Left cardiac atrium (tissue), 4 donors: ENCODE results near the gene ELF3. TPM values are rescaled to one million over a fixed set of nuclear protein-coding genes. Genes with fewer than 3 reads are reported as not detected.
"Not testable (repeated sequence)": the region's sequence is repeated elsewhere in the genome, so short reads cannot be mapped to it uniquely, and the experiment has no call there.

Source experiments
- ATAC-seq, 2 donors: fragments of 200-7000 bp; cut with Tn5 transposase; one replicate each; pipeline ENCODE4 v1.9.1; 2020; ENCODE audit warnings: mild to moderate bottlenecking in 2 of 2, moderate library complexity in 2 of 2
- DNase-seq: peaks from one replicate; pipeline ENCODE4 v3.0.0-alpha.2; 2020
- intact Hi-C, 2 donors: fragments of 100-400 bp; cut with DNase I; formaldehyde crosslinking; loops; one replicate each; pipeline versions ENCODE4 v1.14.1 to v1.15.1; 2022 to 2023
- microRNA-seq, 2 donors: library from miRNA; unstranded; fragments of <30 nt; microRNA quantifications; one replicate each; pipeline ENCODE4 v1.2.0, GENCODE V29; 2020
- total RNA-seq, 2 donors: library from RNA; stranded (reverse); fragmentation: NEBNext Ultra II Directional; extraction: Animal tissue kit (Norgen Biotek cat#: 25700); gene quantifications; one replicate each; pipeline ENCODE4 v1.2.1, GENCODE V29; 2021
- donor health status: DM: no; HTN: yes; CAD: no.
- donor health status: DM: no; HTN: yes; CAD: no; lungs with severe emphysema.
- donor health status: DM: yes; HTN: yes; CAD: no.
- donor health status: Dilated cardiomyopathy.

Gene ELF3
- total RNA-seq, 2 donors from 2014 or later = 0.59 to 8.5 TPM

DNA sequence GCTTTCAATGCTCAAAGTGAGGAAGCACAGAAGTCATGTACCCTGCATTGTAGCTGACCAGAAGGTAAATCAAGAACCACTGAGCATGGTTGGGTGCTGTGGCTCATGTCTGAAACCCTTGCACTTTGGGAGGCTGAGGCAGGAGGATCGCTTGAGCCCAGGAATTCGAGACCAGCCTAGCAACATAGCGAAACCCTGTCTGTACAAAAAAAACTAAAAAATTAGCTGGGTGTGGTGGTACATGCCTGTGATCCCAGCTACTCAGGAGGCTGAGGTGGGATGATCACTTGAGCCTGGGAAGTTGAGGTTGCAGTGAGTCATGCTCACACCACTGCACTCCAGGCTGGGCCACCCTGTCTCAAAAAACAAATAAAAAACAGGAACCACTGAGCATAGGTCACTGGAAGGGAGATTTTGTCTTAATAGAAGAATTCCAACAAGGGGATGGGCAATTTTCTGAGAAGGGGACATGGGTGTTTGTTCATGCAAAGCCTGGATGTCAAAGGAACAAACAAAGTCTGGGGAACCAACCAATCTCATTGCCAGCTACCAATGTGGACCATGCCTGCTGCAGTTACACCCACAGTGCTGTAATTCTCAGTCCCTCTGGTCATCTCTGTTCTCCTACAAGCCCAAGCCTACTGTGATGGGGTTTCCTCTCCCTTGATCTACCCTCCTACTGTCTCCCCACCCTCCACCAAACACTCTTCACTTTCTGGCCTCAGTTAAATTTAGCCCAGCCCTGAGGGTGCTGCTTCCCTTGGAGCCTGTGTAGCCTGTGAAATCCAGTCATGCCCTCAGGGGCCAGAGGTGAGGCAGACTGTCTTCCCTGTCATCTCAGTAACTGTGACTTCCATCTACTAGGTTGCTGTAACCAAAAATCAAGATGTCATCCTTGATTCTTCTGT, 47.9 kb downstream of the ELF3 start:
- intact Hi-C loops = no loop called here
- DNase-seq (no peak), ATAC-seq (no peak)

DNA sequence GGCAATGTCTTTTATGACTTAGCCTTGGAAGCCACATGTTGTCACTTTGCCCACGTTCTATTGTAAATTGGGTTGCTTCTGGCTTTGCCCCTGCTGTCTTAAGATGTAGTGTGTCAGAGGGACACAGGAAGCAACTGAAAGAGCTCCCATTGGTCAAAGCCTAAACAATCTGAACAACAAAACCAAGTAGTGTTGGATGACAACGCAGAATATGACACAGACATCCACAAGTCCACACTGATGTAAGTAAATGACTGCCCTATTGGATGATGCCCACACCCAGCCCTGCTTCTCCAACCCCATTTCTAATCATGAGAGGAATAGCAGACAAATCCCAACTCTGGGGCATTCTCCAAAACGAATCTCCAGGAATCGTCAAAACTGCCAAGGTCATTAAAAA, 50.7 kb downstream of the ELF3 start:
- DNase-seq (no peak), ATAC-seq (no peak)
- intact Hi-C loops = no loop called here

DNA sequence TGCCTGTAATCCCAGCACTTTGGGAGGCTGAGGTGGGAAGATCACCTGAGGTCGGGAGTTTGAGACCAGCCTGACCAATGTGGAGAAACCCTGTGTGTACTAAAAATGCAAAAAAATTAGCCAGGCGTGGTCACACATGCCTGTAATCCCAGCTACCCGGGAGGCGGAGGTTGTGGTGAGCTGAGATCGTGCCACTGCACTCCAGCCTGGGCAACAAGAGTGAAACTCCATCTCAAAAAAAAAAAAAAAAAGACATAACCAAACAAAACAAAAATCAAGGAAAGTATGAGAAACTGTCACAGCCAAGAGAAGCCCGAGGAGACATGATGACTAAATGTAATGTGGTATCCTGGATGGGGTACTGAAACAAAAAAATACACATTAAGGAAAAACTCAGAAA, 51.4 kb downstream of the ELF3 start:
- ATAC-seq, DNase-seq, intact Hi-C loops: not testable (repeated sequence)

DNA sequence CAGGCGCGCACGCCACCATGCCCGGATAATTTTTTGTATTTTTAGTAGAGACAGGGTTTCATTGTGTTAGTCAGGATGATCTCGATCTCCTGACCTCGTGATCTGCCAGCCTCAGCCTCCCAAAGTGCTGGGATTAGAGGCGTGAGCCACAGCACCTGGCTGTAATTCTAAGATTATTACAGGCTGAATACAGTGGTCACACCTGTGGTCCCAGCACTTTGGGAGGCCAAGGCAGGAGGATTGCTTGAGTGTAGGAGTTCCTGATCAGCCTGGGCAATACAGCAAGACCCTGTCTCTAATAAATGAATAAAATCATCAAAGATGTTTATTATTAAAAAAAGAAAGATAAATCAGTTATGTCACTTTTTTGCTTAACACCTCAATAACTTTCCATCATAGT, 52.2 kb downstream of the ELF3 start:
- ATAC-seq, DNase-seq, intact Hi-C loops: not testable (repeated sequence)

DNA sequence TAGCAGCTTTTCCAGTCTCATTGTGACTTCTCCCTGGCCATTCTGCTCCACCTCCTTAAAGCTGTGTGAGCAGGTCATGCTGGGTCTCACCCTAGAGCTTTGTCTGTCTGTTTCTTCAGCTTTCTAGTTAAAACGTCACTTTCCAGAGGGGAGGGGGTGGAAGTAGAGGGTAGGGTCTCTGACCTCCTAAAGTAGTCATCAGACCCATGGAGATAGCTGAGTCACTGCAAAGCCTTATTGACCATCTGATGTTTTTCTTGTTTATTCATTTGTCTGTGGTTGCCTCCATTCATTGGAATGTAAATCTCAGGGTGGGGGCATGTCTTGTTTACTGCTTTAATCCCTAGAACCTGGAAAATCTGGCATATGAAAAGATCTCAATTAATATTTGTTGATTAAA, 52.7 kb downstream of the ELF3 start:
- intact Hi-C loops = no loop called here

DNA sequence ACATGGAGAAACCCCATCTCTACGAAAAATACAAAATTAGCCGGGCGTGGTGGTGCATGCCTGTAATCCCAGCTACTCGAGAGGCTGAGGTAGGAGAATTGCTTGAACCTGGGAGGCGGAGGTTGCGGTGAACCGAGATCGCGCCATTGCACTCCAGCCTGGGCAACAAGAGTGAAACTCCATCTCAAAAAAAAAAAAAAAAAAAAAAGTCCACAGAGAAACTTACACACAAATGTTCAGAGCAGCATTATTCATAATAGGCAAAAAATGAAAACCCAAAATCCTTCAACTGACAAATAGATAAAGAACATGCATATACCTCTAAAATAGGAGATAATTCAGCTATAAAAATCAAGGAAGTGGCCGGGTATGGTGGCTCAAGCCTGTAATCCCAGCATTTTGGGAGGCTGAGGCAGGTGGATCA, 54.5 kb downstream of the ELF3 start:
- DNase-seq, intact Hi-C loops, ATAC-seq: not testable (repeated sequence)

More for the DNA sequence above, 52.7 kb downstream of the ELF3 start:
- ATAC-seq = no peak
- DNase-seq = no peak

Small RNA genes within 50 kb of the gene (microRNA-seq; reads per million reads assigned to microRNA genes)
- gene MIR6740 = 0 to 0.27 reads per million in 2 donors

Other genes starting within 250 kb of the ELF3 start
- gene IPO9, start 181.4 kb upstream of the ELF3 start, total RNA-seq = 10 to 100 TPM; 25.8 to 26.6 TPM
- 10 to 100 TPM; 47.5 to 49.0 TPM for gene SHISA4, start 121.7 kb upstream of the ELF3 start, total RNA-seq
- gene LMOD1, start 64.0 kb upstream of the ELF3 start, total RNA-seq = 10 to 100 TPM; 21.3 to 36.2 TPM
- 10 to 100 TPM; 64.7 to 94.4 TPM for gene TIMM17A, start 55.1 kb upstream of the ELF3 start, total RNA-seq
- gene RNPEP, start 27.9 kb upstream of the ELF3 start, total RNA-seq = 10 to 100 TPM; 22.6 to 25.2 TPM
- under 1 TPM; 0.05 to 0.21 TPM for gene GPR37L1, start 112.3 kb downstream of the ELF3 start, total RNA-seq
- gene ARL8A, start 134.2 kb downstream of the ELF3 start, total RNA-seq = 10 to 100 TPM; 55.6 to 79.8 TPM
- 1 to 10 TPM; 1.3 to 1.9 TPM for gene PTPN7, start 150.0 kb downstream of the ELF3 start, total RNA-seq
- gene LGR6, start 183.2 kb downstream of the ELF3 start, total RNA-seq = 1 to 10 TPM; 6.0 to 6.1 TPM